DND-41 (cell line): ENCODE measurements around the gene RGS1.
A peak's percentile ranks its signal among the peaks of the same experiment; 100 is the strongest.

Experiments used
- ATAC-seq: fragments of 200-7000 bp; cut with Tn5 transposase; 3 replicates; pipeline ENCODE4 v1.9.1; 2021; ENCODE audit warnings: low read depth; ENCODE audit not compliant: insufficient read depth
- DNase-seq: peaks from one replicate; pipeline ENCODE4 v3.0.0-alpha.2; 2020
- H2AFZ ChIP-seq: 2 replicates; pipeline ENCODE4 v1.6.0; 2012; ENCODE audit warnings: low read depth, low read length
- H3K27ac ChIP-seq: 2 replicates; pipeline ENCODE4 v1.5.1; 2012; ENCODE audit warnings: low read length, inconsistent platforms
- H3K27me3 ChIP-seq: fragments of 200-600 bp; sonication (generic); 2 replicates; pipeline ENCODE4 v1.6.0; 2012; ENCODE audit warnings: low read length, mild to moderate bottlenecking, inconsistent platforms; ENCODE audit not compliant: insufficient read depth, poor library complexity
- H3K36me3 ChIP-seq: 2 replicates; pipeline ENCODE4 v1.5.1; 2012; ENCODE audit warnings: low read length, inconsistent platforms; ENCODE audit not compliant: insufficient read depth
- H3K4me1 ChIP-seq: 2 replicates; pipeline ENCODE4 v1.5.1; 2012; ENCODE audit warnings: mild to moderate bottlenecking, low read length; ENCODE audit not compliant: insufficient read depth
- H3K4me2 ChIP-seq: 2 replicates; pipeline ENCODE4 v1.6.0; 2012; ENCODE audit warnings: mild to moderate bottlenecking, moderate library complexity, low read length, inconsistent platforms; ENCODE audit not compliant: insufficient read depth
- H3K4me3 ChIP-seq, 2 experiments: fragments of 200-600 bp in 1 of 2; shearing (Covaris generic) in 1 of 2; 2 replicates each; pipeline ENCODE4 v1.5.1; 2012 to 2016; ENCODE audit warnings: inconsistent platforms in 2 of 2, low read length in 2 of 2, mild to moderate bottlenecking in 2 of 2, low read depth in 1 of 2, moderate library complexity in 1 of 2
- H3K79me2 ChIP-seq: 2 replicates; pipeline ENCODE4 v1.6.0; 2012; ENCODE audit warnings: low read length, inconsistent platforms; ENCODE audit not compliant: insufficient read depth
- H3K9ac ChIP-seq: 2 replicates; pipeline ENCODE4 v1.6.0; 2012; ENCODE audit warnings: low read depth, mild to moderate bottlenecking, inconsistent platforms, low read length, moderate library complexity
- H3K9me3 ChIP-seq: 2 replicates; pipeline ENCODE4 v1.5.1; 2012; ENCODE audit warnings: low read length, moderate library complexity, mild to moderate bottlenecking, inconsistent platforms; ENCODE audit not compliant: insufficient read depth, severe bottlenecking
- H4K20me1 ChIP-seq: 2 replicates; pipeline ENCODE4 v1.6.0; 2012; ENCODE audit warnings: low read length; ENCODE audit not compliant: insufficient read depth
- EZH2 ChIP-seq: IDR thresholded peaks from 3 replicates; pipeline ENCODE4 v1.6.1; 2012; ENCODE audit warnings: borderline replicate concordance, low read depth, mild to moderate bottlenecking, moderate library complexity, low read length, inconsistent platforms; ENCODE audit not compliant: severe bottlenecking
- TF ChIP-seq, protein P1 (sequence below): IDR thresholded peaks from 2 replicates; pipeline ENCODE4 v1.5.1; 2012; ENCODE audit warnings: borderline replicate concordance, low read length, moderate library complexity, mild to moderate bottlenecking; ENCODE audit not compliant: poor library complexity, severe bottlenecking; ENCODE audit errors: extremely low read depth

Gene RGS1

DNA sequence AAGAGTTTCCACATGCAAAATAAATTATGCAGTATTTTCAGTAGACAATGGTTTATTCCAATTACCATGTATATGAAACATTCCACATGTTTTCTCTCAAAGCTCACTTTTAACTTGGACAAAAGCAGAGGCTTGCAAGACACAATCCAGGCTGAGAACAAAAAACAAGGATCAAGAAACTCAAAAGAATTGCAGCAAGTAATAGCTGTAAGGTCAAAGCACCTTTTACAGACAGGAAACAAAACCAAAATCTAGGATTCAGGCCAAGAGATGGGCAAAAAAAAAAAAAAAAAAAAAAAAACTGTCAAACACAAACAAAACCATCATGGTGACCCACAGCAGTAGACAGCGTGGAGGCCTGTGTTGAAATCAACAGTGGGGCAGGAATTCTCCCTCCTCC, 9.3 kb downstream of the RGS1 start:
- Histone ChIP-seq H3K4me2 (no peak overlapping the region), H3K9ac (no peak overlapping the region), H3K27ac (peak overlapping the region; percentile 17; the same call in 1 of the 2 replicates), H3K9me3 (no peaks in the 10 kb centered on the region), H3K4me3 (no peak overlapping the region), H4K20me1 (no peaks in the 10 kb centered on the region), H3K4me1 (peaks cover 45% of the 10 kb centered on the region), H3K79me2 (peaks cover 15% of the 10 kb centered on the region), H2AFZ (no peak overlapping the region), H3K27me3 (no peaks in the 10 kb centered on the region), H3K36me3 (peaks cover 14% of the 10 kb centered on the region)
- no peak for DNase-seq
- no peak for TF ChIP-seq EZH2
- no peak for ATAC-seq

- Histone ChIP-seq H3K27ac (no peak overlapping the region), H3K27me3 (no peaks in the 10 kb centered on the region), H3K79me2 (no peaks in the 10 kb centered on the region), H4K20me1 (no peaks in the 10 kb centered on the region), H3K4me2 (no peak overlapping the region), H3K4me1 (peaks cover 25% of the 10 kb centered on the region), H3K9me3 (no peaks in the 10 kb centered on the region), H3K36me3 (no peaks in the 10 kb centered on the region), H3K9ac (no peak overlapping the region), H3K4me3 (no peak overlapping the region), H2AFZ (no peak overlapping the region)
- DNase-seq (no peak), ATAC-seq (no peak)
- TF ChIP-seq, protein P1, sequence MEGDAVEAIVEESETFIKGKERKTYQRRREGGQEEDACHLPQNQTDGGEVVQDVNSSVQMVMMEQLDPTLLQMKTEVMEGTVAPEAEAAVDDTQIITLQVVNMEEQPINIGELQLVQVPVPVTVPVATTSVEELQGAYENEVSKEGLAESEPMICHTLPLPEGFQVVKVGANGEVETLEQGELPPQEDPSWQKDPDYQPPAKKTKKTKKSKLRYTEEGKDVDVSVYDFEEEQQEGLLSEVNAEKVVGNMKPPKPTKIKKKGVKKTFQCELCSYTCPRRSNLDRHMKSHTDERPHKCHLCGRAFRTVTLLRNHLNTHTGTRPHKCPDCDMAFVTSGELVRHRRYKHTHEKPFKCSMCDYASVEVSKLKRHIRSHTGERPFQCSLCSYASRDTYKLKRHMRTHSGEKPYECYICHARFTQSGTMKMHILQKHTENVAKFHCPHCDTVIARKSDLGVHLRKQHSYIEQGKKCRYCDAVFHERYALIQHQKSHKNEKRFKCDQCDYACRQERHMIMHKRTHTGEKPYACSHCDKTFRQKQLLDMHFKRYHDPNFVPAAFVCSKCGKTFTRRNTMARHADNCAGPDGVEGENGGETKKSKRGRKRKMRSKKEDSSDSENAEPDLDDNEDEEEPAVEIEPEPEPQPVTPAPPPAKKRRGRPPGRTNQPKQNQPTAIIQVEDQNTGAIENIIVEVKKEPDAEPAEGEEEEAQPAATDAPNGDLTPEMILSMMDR: no peak
- no peak for TF ChIP-seq EZH2
Observed at GRCh38 chr1:192587386-192588266, 12.1 kb downstream of the RGS1 start.

DNA sequence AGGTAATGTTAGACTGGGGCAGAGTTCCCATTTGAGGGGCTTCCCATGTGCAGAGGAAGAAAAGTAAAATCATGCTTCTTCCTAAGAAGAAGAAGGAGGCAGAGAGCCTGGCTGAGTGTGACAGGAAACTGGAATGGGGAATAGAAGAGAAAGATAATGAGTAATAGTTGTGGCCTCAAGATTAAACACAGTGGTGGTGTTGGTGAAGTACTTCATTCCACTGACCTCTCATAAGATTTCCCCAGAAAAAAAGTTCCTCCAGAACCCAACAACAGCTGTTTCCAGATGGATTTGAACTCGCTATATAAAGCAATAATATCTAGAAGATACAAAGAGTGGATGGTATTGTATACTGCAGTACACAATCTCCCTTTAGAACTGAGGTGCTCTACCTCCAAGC, 13.0 kb downstream of the RGS1 start:
- DNase-seq: no peak
- H3K27ac ChIP-seq: no peak overlapping the region
- TF ChIP-seq, protein P1: no peak
- TF ChIP-seq EZH2: no peak
- no peak overlapping the region for H3K9ac ChIP-seq
- H4K20me1 ChIP-seq: no peaks in the 10 kb centered on the region
- no peak overlapping the region for H3K4me2 ChIP-seq
- no peaks in the 10 kb centered on the region for H3K9me3 ChIP-seq
- no peak for ATAC-seq
- no peaks in the 10 kb centered on the region for H3K36me3 ChIP-seq
- H3K4me1 ChIP-seq: peaks cover 19% of the 10 kb centered on the region
- no peak overlapping the region for H2AFZ ChIP-seq
- H3K4me3 ChIP-seq: no peak overlapping the region
- no peaks in the 10 kb centered on the region for H3K79me2 ChIP-seq
- H3K27me3 ChIP-seq: no peaks in the 10 kb centered on the region

GRCh38 chr1:192589813-192590212, 14.2 kb downstream of the RGS1 start:
- Histone ChIP-seq H2AFZ (no peak overlapping the region), H3K9ac (no peak overlapping the region), H3K36me3 (no peaks in the 10 kb centered on the region), H3K27ac (no peak overlapping the region), H3K4me1 (peaks cover 11% of the 10 kb centered on the region), H3K27me3 (no peaks in the 10 kb centered on the region), H3K79me2 (no peaks in the 10 kb centered on the region), H3K4me2 (no peak overlapping the region), H3K4me3 (no peak overlapping the region), H3K9me3 (no peaks in the 10 kb centered on the region), H4K20me1 (no peaks in the 10 kb centered on the region)
- DNase-seq (no peak), ATAC-seq (no peak)
- TF ChIP-seq EZH2: no peak
